ENCODE data around the gene HNRNPC.

DNA sequence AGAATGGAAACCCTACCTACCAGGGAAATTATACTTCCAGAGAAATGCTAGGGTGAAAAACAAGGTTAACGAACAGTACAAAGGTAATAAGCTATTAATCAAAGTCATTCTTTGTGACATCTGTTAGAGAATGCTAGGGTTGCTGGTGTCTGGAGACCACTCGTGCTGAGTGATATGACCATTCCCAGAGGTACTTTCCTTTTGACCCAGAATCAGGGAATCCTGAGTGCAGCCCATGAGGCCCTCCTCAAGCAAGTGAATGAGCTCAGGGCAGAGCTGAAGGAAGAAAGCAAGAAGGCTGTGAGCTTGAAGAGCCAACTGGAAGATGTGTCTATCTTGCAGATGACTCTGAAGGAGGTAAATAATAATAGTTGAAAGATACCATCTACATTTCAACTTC lies 42.4 kb upstream of the HNRNPC start:
- TF ChIP-seq, protein P1, sequence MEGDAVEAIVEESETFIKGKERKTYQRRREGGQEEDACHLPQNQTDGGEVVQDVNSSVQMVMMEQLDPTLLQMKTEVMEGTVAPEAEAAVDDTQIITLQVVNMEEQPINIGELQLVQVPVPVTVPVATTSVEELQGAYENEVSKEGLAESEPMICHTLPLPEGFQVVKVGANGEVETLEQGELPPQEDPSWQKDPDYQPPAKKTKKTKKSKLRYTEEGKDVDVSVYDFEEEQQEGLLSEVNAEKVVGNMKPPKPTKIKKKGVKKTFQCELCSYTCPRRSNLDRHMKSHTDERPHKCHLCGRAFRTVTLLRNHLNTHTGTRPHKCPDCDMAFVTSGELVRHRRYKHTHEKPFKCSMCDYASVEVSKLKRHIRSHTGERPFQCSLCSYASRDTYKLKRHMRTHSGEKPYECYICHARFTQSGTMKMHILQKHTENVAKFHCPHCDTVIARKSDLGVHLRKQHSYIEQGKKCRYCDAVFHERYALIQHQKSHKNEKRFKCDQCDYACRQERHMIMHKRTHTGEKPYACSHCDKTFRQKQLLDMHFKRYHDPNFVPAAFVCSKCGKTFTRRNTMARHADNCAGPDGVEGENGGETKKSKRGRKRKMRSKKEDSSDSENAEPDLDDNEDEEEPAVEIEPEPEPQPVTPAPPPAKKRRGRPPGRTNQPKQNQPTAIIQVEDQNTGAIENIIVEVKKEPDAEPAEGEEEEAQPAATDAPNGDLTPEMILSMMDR (conservative IDR thresholded peaks at IDR 0.05; ENCODE audit: low read length): no peak
- TF ChIP-seq EZH2phosphoT487 (IDR thresholded peaks at IDR 0.05; ENCODE audit: borderline replicate concordance): no peak

Data from Loucy (cell line).